Right cardiac atrium (tissue), 5 donors: ENCODE data around the gene SPATA2. TPM values are rescaled to one million over a fixed set of nuclear protein-coding genes. Genes with fewer than 3 reads are reported as not detected.

ENCODE experiments used
- ATAC-seq, 2 donors: fragments of 200-7000 bp; cut with Tn5 transposase; one replicate each; pipeline versions ENCODE4 v1.8.0 to v1.9.1; 2020; ENCODE audit warnings: moderate library complexity in 2 of 2, mild to moderate bottlenecking in 1 of 2
- DNase-seq, 3 donors: peaks; one replicate each; pipeline ENCODE4 v3.0.0-alpha.2; 2020
- H3K27ac ChIP-seq: one replicate; pipeline ENCODE4 v1.5.1; 2013; ENCODE audit warnings: mild to moderate bottlenecking, low read length, control low read depth, moderate library complexity
- H3K27me3 ChIP-seq: one replicate; pipeline ENCODE4 v1.6.1; 2013; ENCODE audit not compliant: control insufficient read depth, insufficient read depth
- H3K4me1 ChIP-seq: one replicate; pipeline ENCODE4 v1.6.1; 2013; ENCODE audit warnings: low read length; ENCODE audit not compliant: control insufficient read depth, insufficient read depth
- H3K4me3 ChIP-seq: one replicate; pipeline ENCODE4 v1.5.1; 2013; ENCODE audit warnings: low read length, control low read depth
- H3K9me3 ChIP-seq: one replicate; pipeline ENCODE4 v1.6.1; 2013; ENCODE audit warnings: low read length; ENCODE audit not compliant: control insufficient read depth
- WGBS: extraction: QIAGEN DNeasy Blood & Tissue Kit; methylation state at CpG from one replicate; pipeline ENCODE4 v1.1.7; 2013; 5-methylcytosine and 5-hydroxymethylcytosine counted together
- intact Hi-C, 4 donors: fragments of 100-400 bp; cut with DNase I; formaldehyde crosslinking; loops; one replicate each; pipeline versions ENCODE4 v1.11.0 to v1.14.0; 2022 to 2023
- polyA plus RNA-seq: library from polyadenylated mRNA; stranded (reverse); fragments of 200-250 nt; gene quantifications from one replicate; pipeline ENCODE4 v1.2.3, GENCODE V29; 2013
- total RNA-seq, 4 donors: library from RNA; stranded (reverse); fragmentation: NEBNext Ultra II Directional; extraction: Animal tissue kit (Norgen Biotek cat#: 25700); gene quantifications; one replicate each; pipeline ENCODE4 v1.2.1, GENCODE V29; 2021
- donor health status: healthy with polysubstance abuse.
- donor health status: DM: no; HTN: yes; CAD: no.
- donor health status: DM: no; HTN: no; CAD: no.
- donor health status: DM: no; HTN: yes; CAD: no; lungs with severe emphysema.
- donor health status: DM: yes; HTN: yes; CAD: no.

SPATA2 gene
- total and polyA plus RNA-seq, 5 donors, result 5.5 to 8.2 (median 6.6) TPM

DNA sequence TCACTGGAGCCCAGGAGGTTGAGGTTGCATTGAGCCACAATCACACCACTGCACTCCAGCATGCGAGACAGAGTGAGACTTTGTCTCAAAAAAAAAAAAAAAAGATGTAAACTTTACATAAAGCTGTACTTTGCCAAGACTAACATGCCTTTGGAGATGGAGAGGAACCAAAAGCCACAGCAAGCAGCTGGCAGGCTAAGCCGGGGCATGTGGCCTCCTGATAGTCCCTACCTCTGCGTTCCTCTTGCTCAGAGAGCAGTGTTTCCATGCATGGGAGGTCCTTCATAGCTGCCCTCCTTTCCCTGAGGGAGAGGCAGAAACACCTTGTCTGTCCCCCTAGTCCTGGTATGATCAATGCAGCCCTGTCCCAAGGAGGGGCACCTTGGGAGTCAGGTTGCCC lies 35.2 kb downstream of the SPATA2 start:
- DNase-seq (no peak), ATAC-seq (no peak)
- no peaks in the 10 kb centered on the region for H3K27me3 ChIP-seq
- H3K27ac ChIP-seq, result no peak overlapping the region
- no peaks in the 10 kb centered on the region for H3K4me1 ChIP-seq
- WGBS, result 84% methylated on average over 3 of the region's 3 CpGs
- no peak overlapping the region for H3K4me3 ChIP-seq
- intact Hi-C loops, result no loop called here
- no peaks in the 10 kb centered on the region for H3K9me3 ChIP-seq

DNA sequence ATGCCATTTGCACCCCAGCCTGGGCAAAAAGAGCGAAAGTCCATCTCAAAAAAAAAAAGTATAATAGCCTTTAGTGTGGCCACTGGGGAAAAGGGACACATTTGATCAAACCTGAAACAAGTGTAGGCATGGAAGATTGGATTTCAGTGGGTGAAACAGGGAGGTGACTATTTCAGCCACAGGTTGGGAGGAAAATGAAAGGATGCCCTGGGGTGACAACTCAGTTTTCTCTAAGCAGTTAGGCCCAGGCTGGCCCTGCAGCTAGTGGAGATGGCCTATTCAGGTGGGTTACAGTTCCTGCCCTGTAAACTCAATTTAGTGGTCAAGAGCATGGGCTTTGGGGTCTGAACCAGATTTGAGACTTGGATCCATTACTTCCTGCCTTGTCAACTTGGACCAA lies 36.4 kb downstream of the SPATA2 start:
- no peak for ATAC-seq
- H3K27me3 ChIP-seq, result no peaks in the 10 kb centered on the region
- DNase-seq, result no peak
- H3K4me3 ChIP-seq, result no peak overlapping the region
- intact Hi-C loops, result no loop called here
- H3K4me1 ChIP-seq, result no peaks in the 10 kb centered on the region
- WGBS, result 100% methylated on average over 1 of the region's 1 CpG
- H3K9me3 ChIP-seq, result no peaks in the 10 kb centered on the region
- no peak overlapping the region for H3K27ac ChIP-seq

DNA sequence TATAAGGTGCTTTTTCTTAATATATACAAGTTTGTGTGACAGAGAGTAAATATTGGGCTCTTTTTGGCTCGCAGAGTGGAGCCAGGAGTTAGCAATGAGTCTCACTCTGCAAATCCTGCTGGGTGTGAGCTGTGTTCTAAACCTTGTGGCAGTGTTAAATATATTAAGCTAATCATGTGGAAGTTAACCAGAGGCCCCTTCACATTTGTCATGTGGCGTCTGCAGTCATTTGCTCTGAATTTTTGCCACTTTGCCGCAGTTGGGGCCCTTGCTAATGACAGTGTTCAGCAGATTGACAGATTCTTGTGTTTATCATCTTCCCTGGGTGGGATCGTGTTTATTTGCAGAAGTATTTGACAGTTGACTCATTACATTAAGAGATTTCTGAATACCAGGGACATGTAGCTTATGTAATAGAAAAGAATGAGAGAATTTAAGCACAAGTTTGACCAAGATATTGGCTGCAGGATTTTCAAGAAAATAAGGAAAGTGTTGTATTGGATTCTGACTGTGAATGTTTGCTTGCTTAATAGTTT lies 37.9 kb downstream of the SPATA2 start:
- Histone ChIP-seq H3K4me1 (no peaks in the 10 kb centered on the region), H3K4me3 (no peak overlapping the region), H3K9me3 (no peaks in the 10 kb centered on the region), H3K27ac (no peak overlapping the region), H3K27me3 (no peaks in the 10 kb centered on the region)
- DNase-seq (no peak), ATAC-seq (no peak)
- intact Hi-C loops, result no loop called here
- 77% methylated on average over 4 of the region's 4 CpGs for WGBS

DNA sequence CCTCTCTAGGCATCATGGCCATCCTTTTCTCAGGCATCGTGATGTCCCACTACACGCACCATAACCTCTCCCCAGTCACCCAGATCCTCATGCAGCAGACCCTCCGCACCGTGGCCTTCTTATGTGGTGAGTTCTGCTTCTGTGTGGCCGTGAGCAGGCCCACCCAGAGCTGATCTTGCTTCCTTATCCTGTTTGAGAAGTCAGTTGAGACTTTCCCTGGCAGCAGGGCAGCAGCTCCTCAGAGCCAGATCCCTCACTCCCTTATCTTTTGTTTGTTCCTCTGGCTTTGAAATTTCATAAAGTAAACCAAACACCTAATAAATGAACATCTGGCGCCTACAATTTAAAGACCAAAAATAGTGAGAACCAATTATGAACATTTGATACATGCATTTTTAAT lies 40.6 kb downstream of the SPATA2 start:
- no peaks in the 10 kb centered on the region for H3K4me1 ChIP-seq
- H3K4me3 ChIP-seq, result no peak overlapping the region
- no peak overlapping the region for H3K27ac ChIP-seq
- ATAC-seq (peak; percentile 25 to 40), DNase-seq (no peak)
- intact Hi-C loops, result no loop called here
- no peaks in the 10 kb centered on the region for H3K9me3 ChIP-seq
- WGBS, result 79% methylated on average over 6 of the region's 6 CpGs
- no peaks in the 10 kb centered on the region for H3K27me3 ChIP-seq

DNA sequence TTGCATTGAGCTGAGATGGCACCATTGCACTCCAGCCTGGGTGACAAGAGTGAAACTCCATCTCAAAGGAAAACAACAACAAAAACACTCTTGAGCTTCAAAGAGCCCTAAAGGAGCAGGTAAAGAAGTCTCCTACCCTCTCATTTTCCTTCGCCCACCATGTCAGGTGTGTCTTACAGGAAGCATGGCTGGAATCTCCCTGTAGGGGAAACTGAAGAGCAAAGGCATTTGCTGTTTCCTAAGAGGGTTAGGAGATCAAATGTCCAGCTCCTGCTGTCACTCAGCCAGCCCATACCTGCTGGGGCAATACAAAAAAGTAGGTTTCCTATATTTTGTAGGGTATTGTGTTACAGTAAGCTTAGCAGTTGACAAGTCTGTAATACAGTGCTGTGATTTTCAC lies 43.3 kb downstream of the SPATA2 start:
- no peak overlapping the region for H3K4me3 ChIP-seq
- WGBS, result 94% methylated on average over 1 of the region's 1 CpG
- intact Hi-C loops, result no loop called here
- DNase-seq (no peak), ATAC-seq (no peak)
- H3K27ac ChIP-seq, result no peak overlapping the region
- no peaks in the 10 kb centered on the region for H3K4me1 ChIP-seq
- no peaks in the 10 kb centered on the region for H3K9me3 ChIP-seq
- no peaks in the 10 kb centered on the region for H3K27me3 ChIP-seq

DNA sequence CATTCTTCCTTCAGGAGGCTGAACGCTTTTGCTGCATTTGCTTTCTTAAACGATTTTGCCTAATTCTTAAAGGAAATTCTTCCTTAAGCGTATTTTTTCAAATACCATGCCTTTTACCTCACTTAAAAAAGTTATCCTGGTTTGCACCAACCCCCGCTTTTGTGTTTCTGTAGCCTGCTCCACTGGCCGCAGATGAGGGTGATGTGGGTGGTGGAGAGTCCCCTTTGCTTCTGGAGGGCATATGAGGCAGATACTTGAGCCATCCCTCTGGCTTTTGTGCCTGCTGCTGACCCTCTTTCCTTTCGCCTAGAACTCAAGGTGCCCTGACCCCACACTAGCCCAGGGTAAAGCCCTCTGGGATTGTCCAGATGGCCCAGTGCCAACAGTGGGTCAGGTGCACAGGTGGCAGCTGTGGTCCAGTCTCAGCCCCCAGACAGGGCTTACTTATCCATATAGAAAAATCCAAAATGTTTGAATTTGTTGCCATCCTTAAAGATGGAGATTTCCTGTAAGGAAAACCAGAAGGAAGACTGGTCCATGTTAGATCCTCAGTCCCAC lies 43.9 kb downstream of the SPATA2 start:
- no peak for DNase-seq
- intact Hi-C loops, result no loop called here
- no peaks in the 10 kb centered on the region for H3K27me3 ChIP-seq
- ATAC-seq, result no peak
- 94% methylated on average over 6 of the region's 6 CpGs for WGBS
- H3K27ac ChIP-seq, result no peak overlapping the region
- H3K4me1 ChIP-seq, result no peaks in the 10 kb centered on the region
- H3K4me3 ChIP-seq, result no peak overlapping the region
- no peaks in the 10 kb centered on the region for H3K9me3 ChIP-seq

DNA sequence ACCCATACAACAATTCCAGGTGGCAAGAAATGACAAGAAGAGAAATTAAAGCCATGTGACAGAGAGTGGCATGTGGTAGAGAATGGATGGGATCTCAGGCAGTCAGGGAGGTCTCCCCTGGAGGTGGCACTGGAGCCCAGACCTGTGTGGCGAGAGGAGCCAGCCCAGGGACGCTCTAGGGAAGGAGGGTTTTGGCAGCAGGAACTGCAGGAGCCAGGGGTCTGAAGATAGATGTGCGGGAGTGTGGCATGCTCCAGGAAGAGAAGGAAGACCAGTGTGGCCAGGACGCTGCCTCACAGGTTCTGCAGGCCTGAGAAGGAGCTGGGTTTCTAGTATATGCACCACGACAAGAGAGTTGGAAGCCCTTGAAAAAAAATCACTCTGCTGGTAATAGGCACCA lies 45.1 kb downstream of the SPATA2 start:
- no peak overlapping the region for H3K4me3 ChIP-seq
- intact Hi-C loops, result no loop called here
- H3K27ac ChIP-seq, result no peak overlapping the region
- no peaks in the 10 kb centered on the region for H3K4me1 ChIP-seq
- no peaks in the 10 kb centered on the region for H3K27me3 ChIP-seq
- WGBS, result 95% methylated on average over 5 of the region's 5 CpGs
- DNase-seq (no peak), ATAC-seq (no peak)
- H3K9me3 ChIP-seq, result no peaks in the 10 kb centered on the region

DNA sequence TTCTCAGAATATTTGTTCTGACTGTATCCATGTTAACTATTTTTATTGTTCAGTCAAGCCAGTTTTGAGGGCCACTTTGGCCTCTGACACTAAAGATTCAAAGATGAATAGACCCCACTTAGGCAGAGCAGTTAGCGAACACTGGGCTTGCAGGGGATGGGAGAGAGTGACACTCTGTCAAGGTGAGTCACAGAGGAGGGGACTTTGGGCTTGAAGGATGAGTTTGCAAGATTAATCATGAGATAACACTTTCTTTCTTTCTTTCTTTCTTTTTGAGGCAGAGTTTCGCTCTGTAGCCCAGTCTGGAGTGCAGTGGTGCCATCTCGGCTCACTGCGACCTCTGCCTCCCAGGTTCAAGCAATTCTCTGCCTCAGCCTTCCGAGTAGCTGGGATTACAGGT lies 46.4 kb downstream of the SPATA2 start:
- no peak overlapping the region for H3K4me3 ChIP-seq
- H3K4me1 ChIP-seq, result no peaks in the 10 kb centered on the region
- no peak for ATAC-seq
- H3K27ac ChIP-seq, result no peak overlapping the region
- WGBS, result 87% methylated on average over 5 of the region's 5 CpGs
- intact Hi-C loops, result no loop called here
- H3K9me3 ChIP-seq, result no peaks in the 10 kb centered on the region
- H3K27me3 ChIP-seq, result no peaks in the 10 kb centered on the region
- no peak for DNase-seq

DNA sequence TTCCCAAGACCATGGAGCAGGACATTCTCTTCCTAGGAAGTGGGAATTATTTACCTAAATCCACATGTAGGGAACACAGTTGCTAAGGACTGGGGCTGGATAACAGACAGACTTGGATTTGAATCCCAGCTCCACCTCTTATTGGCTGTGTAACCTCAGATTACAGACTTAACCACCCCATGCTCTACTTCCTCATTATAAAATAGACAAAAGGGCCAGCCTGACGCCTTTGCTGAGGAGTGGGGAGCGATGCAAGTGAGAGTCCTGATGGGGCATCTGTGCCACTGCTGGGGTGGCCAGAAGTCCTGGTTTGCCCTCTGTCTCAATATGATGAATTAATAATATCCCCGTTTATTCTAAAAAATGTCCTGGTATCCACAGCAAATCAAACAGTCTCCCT lies 46.8 kb downstream of the SPATA2 start:
- Histone ChIP-seq H3K27ac (no peak overlapping the region), H3K4me3 (no peak overlapping the region), H3K4me1 (no peaks in the 10 kb centered on the region), H3K27me3 (no peaks in the 10 kb centered on the region), H3K9me3 (no peaks in the 10 kb centered on the region)
- intact Hi-C loops, result no loop called here
- WGBS, result 86% methylated on average over 3 of the region's 3 CpGs
- DNase-seq (no peak), ATAC-seq (no peak)

DNA sequence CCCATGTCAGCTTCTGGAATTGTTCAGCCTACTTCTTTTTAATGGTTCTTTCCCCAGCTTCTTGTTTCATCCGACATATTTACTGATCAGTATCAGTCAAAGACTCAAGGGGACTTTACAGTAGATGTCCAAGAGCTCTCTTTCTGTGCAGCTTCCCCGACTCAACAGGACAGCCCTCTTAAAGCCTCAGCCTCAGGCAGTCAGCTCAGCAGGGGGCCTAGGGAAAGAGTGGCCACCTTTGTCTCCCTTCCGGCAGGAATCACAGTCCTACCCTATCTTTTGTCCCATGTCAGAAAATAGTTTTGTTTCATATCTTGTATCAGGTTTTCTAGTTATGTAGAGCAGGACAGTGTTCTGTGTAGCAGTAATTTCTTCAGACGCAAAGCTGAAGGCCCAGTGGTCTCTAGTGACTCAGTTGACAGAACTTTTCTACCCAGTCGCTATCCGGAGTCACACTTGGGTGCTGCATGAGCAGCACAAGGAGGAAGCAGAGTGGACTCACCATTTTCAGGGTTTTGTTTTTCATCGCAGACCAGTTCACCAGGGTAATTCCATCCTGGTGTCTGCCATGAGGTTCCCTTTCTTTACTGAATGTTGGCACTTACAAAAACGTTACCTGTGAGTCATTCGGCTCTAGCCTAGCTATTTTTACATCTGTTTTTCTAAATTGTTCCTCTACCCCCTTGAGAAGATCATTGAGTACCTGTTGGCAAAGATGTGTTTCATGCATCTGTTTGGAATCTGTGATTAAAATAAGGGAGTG lies 47.7 kb downstream of the SPATA2 start:
- Histone ChIP-seq H3K27me3 (no peaks in the 10 kb centered on the region), H3K4me3 (no peak overlapping the region), H3K9me3 (no peaks in the 10 kb centered on the region), H3K27ac (no peak overlapping the region), H3K4me1 (no peaks in the 10 kb centered on the region)
- intact Hi-C loops, result no loop called here
- ATAC-seq (no peak), DNase-seq (no peak)
- 82% methylated on average over 9 of the region's 9 CpGs for WGBS

DNA sequence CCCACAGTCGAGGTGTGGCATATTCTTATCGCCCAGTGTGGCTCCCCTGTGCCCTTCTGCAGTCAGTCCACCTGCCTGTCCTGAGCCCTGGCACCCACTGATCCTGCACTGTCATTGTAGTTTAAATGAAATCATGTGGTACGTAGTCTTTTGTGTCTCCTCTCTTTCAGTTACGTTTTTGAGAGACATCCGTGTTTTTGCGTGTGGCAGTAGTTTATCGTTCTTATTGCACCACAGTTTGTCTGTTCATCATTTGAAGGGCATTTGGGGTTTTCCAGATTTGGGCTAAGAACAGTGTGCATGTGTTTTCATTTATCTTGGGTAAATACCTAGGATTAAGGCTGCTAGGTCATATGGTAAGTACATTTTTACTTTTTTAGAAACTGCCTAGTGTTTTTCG lies 49.3 kb downstream of the SPATA2 start:
- 94% methylated on average over 8 of the region's 8 CpGs for WGBS
- Histone ChIP-seq H3K27ac (no peak overlapping the region), H3K4me3 (no peak overlapping the region), H3K9me3 (no peaks in the 10 kb centered on the region), H3K27me3 (no peaks in the 10 kb centered on the region), H3K4me1 (no peaks in the 10 kb centered on the region)
- ATAC-seq (no peak), DNase-seq (no peak)
- intact Hi-C loops, result no loop called here
